Epidermal melanocyte (primary cell): ENCODE data around the gene CCDC102A.
A peak's percentile ranks its signal among the peaks of the same experiment; 100 is the strongest.
"Not testable (repeated sequence)": the region's sequence is repeated elsewhere in the genome, so short reads cannot be mapped to it uniquely, and the experiment has no call there.

ENCODE experiments used
- DNase-seq: peaks from one replicate; pipeline ENCODE4 v3.0.0; 2011; ENCODE audit warnings: low spot score; ENCODE audit not compliant: insufficient read length

The CCDC102A gene

DNA sequence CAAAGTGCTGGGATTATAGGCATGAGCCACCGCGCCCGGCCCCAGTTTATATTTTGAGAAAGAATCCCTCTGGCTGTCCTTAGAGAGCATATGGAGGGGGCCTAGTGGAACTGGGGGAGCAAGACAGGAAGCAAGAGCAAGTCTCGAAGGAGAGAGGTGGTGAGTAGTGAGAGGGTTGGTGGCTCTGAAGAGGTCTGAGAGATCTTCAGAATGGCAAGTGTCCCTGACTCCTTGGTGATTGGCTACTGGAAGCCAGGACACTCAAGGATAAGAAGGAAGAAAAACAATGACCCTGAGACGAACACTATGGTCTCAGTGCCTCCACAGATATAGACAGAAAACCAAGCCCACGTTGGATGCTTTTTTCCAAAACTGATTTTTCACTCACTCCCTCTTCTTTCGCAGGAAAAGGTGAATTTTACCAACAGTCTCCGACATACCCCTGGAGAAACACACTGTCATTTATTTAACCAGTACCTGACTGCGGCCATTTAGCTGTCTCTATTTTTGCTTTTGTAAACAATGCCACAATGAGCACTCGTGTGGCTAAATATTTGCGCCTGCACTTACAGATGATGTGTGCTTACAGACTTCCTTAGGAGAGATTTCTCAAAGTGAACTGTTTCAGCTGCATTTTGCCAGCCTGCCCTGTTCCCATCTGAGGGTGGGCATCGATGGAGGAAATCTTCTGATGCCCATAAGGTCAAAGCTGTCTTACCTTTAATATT, 34.2 kb downstream of the CCDC102A start:
- no peak for DNase-seq

GRCh38 chr16:57501492-57501891, 34.9 kb downstream of the CCDC102A start:
- no peak for DNase-seq

- no peak for DNase-seq
Observed at GRCh38 chr16:57500578-57501111, 35.7 kb downstream of the CCDC102A start.

DNA sequence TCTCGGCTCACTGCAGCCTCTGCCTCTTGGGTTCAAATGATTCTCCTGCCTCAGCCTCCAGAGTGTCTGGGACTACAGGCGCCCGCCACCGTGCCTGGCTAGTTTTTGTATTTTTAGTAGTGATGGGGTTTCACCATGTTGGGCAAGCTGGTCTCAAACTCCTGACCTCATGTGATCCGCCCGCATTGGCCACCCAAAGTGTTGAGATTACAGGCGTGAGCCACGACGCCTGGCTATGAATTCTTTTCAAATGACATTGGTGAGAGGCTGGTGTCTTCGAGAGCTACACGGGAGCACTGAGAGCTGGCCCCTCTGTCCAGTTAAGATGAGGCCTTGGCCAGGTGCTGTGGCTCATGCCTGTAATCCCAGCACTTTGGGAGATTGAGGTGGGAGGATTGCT, 36.4 kb downstream of the CCDC102A start:
- DNase-seq = not testable (repeated sequence)

DNA sequence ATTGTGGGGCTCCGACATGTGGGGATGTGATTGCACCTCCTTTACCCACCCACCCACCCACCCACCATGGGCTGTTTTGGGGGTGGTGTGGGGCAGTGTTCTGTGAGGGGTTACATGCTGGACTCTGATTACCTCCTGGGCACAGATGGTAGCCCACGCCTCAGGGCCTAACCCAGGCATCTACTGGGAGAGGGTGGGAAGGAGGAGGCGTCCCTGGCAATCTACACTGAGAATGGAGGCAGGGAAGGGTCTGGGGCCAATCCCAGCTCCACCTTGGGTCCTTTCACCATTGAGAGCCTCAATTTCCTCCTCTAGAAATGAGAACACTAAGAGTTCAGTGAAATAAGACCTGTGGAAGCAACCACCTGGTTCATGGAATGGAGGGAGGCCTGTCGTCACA, 38.3 kb downstream of the CCDC102A start:
- DNase-seq = no peak

- no peak for DNase-seq
Observed at GRCh38 chr16:57497121-57497520, 39.2 kb downstream of the CCDC102A start.

DNA sequence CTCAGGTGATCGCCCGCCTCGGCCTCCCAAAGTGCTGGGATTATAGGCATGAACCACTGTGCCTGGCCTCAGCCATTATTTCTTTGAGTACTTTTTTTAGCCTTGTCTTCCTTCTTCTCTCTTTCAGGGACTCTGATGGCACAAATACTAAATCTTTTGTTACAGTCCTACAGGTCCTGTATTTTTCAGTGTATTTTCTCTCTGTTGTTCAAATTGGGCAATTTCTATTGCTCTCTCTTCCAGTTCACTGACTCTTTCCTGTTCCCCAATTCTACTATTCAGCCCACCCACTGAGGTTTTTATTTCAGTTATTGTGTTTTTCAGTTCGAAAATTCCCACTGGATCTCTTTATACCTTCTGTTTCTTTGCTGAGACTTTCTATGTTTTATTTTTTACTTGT, 42.6 kb downstream of the CCDC102A start:
- DNase-seq = no peak

- DNase-seq = no peak
Observed at GRCh38 chr16:57489229-57489628, 47.1 kb downstream of the CCDC102A start.

GRCh38 chr16:57486858-57487834, 49.2 kb downstream of the CCDC102A start:
- no peak for DNase-seq

DNA sequence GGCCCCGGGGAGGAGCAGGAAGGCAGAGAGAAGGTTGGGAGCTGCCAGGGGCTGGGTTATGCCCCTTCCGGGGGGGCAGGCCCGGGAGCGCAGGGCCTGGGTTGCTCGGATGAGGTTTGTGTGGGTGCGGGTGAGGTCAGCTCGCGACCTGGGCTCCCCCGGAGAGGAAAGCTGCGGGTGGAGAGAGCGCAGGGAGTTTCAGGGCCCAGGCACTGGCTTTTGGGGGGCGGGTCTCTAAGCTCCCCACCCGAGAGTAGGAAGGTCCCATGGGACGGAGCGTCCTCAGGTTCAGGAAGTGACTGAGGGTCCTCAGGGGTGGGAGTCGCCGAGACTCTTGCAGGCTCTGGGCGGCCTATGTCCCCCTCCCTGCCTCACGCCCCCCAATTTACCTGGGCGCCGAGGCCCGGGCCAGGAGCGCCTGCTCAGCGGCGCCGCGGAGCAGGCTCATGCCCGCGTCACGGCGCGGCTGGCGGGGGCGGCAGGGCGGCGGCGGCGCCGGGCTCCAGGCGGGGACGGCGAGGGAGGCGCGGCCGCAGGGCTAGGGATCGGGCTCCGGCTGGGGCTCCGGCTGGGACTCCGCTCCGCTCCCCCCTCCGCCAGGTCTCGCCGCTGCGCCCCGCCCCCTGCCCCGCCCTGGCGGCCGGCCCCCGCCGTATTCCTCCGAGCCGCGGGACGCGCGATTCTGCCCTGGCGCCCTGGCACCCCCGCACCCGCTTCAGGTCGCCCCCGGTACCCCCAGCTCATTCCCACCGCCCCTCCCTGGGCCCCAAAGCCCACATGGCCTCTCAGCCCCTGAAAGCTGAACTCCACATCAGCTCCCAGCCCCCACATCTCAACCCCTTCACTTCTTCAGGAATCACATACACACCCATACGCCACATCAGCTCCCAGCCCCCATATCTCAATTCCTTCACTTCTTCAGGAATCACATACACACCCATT, 50.2 kb downstream of the CCDC102A start, which contains the start of gene DOK4:
Gene DOK4 (minus strand): TSS at position 578 of the 942 bp plus-strand sequence. CDS start 6,986 bp downstream, outside the sequence.
- DNase-seq = peak; percentile 97

- DNase-seq = no peak
Observed at GRCh38 chr16:57485091-57485915, 51.1 kb downstream of the CCDC102A start.

DNA sequence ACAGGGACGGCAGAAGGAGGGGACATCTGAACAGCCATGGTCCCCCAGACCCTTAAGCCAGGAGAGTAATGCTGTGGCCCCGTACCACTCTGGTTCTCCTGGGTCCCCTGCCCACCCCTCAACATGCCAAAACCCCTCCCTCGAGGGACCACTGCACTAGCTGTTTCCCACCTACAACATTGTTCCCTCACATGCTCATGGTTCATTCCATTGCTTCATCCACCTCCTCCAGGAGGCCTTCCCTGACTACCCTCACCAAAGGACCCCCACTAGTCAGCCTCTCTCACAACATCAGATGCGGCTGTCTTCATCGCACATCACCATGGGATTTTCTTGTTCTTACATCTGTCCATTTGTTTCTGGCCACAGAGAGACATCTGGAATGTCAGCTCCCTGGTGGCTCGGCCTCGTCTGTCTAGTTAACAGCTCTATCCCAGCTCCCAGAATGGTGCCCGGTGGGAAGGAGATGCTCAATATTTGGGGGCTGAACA, 51.8 kb downstream of the CCDC102A start:
- DNase-seq = no peak

- no peak for DNase-seq
Observed at GRCh38 chr16:57483725-57484514, 52.5 kb downstream of the CCDC102A start.

DNA sequence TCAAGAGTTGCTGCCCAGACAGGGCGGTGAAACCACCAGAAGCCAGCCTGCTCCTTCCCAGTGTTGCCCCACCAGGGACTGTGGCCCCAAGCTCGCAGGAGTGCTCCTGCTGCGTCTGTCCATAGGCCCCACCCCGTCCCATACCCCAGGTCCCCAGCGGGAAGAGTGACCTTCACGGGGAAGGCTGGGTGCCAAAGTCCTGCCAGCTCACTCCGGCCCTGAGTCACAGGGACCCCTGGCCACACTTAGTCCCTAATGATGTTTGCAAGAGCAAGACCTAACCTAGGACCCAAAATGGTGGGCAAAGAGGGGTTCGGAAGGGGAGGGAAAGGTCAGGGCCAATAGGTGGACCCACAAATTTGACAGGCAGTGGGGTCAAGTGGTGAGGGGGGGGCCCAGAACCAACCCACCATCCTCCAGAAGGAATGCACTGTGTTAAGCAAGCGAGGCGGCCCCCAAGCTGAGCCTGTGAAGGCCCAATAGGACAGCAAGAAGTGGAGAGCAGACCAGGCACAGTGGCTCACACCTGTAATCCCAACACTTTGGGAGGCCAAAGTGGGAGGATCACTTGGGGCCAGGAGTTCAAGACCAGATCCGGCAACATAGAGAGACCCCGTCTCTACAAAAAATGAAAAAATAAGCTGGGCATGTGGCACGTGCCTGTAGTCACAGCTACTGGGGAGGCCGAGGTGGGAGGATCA, 53.4 kb downstream of the CCDC102A start:
- no peak for DNase-seq

DNA sequence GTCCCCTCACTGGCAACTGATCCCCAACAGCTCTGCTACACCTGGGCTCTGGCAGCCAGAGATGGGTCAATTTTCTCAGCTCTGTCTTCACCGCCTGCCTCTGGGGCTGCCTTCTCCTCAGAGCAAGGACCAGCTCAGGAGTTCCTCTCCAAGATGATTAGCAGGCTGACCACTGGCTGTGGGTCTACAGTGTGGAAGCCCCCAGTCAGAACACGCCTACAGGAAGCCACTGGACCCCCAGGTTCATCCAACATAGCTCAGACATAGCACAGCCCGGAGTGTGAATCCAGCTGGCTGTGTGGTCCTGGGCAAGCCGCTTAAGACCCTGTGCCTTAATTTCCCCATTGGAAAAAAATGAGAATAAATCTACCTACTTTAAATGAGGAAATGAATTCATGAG, 55.0 kb downstream of the CCDC102A start:
- no peak for DNase-seq

DNA sequence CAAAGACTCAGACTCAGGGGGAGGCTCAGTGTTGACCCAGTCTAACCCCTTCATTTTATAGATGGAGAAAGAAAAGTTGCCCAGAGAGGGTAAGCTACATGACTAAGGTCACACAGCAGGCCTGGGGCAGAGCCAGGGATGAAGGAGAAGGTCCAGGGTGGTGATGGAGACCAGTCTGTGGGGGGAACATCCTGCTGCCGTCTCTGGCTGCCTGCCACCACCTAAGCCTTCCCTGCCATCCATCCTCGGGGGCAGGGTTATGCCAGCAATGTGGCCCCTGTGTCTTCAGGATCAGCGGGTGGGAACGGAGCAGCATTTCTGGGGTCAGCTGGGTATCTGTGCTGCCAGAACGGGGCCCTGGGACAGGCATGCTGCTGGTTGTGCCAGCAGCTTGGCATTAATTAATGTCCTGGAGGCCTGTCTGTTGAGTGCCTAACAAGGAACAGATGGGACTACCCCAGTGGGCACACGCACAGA, 55.6 kb downstream of the CCDC102A start:
- DNase-seq = no peak

- peak; percentile 35 for DNase-seq
Observed at GRCh38 chr16:57479976-57480753, 56.2 kb downstream of the CCDC102A start.
